Ishikawa (cell line): ENCODE data around the gene MACF1.

Experiments used
- CEBPB ChIP-seq: IDR thresholded peaks from 2 replicates; pipeline ENCODE4 v1.6.1; 2012
- CREB1 ChIP-seq: IDR thresholded peaks from 2 replicates; pipeline ENCODE4 v1.6.1; 2012; ENCODE audit warnings: low read depth
- EGR1 ChIP-seq: IDR thresholded peaks from 2 replicates; pipeline ENCODE4 v1.6.1; 2012
- EP300 ChIP-seq: IDR thresholded peaks from 2 replicates; pipeline ENCODE4 v1.6.1; 2012; ENCODE audit warnings: borderline replicate concordance
- FOXM1 ChIP-seq: IDR thresholded peaks from 2 replicates; pipeline ENCODE4 v1.6.1; 2012; ENCODE audit warnings: low read depth, borderline replicate concordance
- NFIC ChIP-seq: IDR thresholded peaks from 2 replicates; pipeline ENCODE4 v1.6.1; 2012
- RAD21 ChIP-seq: IDR thresholded peaks from 2 replicates; pipeline ENCODE4 v1.6.1; 2012; ENCODE audit warnings: low read depth
- TAF1 ChIP-seq: IDR thresholded peaks from 2 replicates; pipeline ENCODE4 v1.6.1; 2012; ENCODE audit warnings: low read depth, mild to moderate bottlenecking
- TCF12 ChIP-seq: IDR thresholded peaks from 2 replicates; pipeline ENCODE4 v1.6.1; 2012; ENCODE audit warnings: low read depth
- TEAD4 ChIP-seq: IDR thresholded peaks from 2 replicates; pipeline ENCODE4 v1.6.1; 2012
- YY1 ChIP-seq: IDR thresholded peaks from 2 replicates; pipeline ENCODE4 v1.6.1; 2012; ENCODE audit warnings: low read depth
- ZBTB7A ChIP-seq: IDR thresholded peaks from 2 replicates; pipeline ENCODE4 v1.6.1; 2012; ENCODE audit warnings: low read depth
- TF ChIP-seq, protein P1 (sequence below): IDR thresholded peaks from 2 replicates; pipeline ENCODE4 v1.6.1; 2012
- TF ChIP-seq, protein P2 (sequence below): IDR thresholded peaks from 2 replicates; pipeline ENCODE4 v1.6.1; 2012; ENCODE audit warnings: low read depth, mild to moderate bottlenecking
- TF ChIP-seq, protein P3 (sequence below): IDR thresholded peaks from 2 replicates; pipeline ENCODE4 v1.6.1; 2012

MACF1 gene

DNA sequence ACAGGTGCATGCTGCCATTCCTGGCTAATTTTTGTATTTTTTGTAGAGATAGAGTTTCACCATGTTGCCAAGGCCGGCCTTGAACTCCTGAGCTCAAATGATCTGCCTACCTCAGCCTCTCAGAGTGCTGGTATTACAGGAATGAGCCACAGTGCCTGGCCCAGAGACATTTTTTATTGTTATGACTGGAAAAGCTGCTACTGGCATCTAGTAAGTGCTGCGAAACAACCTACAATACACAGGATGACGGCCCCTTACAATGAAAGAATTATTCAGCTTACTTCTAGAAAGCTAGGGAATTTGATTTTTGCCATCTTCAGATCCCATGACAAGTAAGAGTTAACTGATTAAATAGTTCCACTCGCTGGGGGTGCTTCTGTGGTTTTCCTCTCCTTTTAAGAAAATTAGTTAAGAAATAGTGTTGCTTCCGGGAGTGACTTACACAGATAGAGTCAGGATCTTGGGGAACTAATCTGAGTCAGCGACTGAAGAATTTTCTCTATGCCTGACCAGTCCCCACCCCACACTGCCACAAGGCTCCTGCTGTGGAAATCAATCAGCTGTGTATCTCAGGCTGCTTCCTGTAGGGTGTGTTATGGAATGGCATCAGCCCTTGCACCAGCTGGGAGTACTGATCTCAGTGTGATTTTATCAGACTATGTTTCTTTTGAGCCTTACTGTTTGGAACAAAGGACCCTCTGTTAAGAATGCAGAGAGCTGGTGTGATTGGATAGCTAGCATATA, 194.0 kb downstream of the MACF1 start:
- TF ChIP-seq, protein P1, sequence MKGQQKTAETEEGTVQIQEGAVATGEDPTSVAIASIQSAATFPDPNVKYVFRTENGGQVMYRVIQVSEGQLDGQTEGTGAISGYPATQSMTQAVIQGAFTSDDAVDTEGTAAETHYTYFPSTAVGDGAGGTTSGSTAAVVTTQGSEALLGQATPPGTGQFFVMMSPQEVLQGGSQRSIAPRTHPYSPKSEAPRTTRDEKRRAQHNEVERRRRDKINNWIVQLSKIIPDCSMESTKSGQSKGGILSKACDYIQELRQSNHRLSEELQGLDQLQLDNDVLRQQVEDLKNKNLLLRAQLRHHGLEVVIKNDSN, result no peak
- TF ChIP-seq NFIC, result peak; percentile 95
- TF ChIP-seq EGR1, result no peak
- TF ChIP-seq CEBPB, result peak; percentile 91
- TF ChIP-seq, protein P2, sequence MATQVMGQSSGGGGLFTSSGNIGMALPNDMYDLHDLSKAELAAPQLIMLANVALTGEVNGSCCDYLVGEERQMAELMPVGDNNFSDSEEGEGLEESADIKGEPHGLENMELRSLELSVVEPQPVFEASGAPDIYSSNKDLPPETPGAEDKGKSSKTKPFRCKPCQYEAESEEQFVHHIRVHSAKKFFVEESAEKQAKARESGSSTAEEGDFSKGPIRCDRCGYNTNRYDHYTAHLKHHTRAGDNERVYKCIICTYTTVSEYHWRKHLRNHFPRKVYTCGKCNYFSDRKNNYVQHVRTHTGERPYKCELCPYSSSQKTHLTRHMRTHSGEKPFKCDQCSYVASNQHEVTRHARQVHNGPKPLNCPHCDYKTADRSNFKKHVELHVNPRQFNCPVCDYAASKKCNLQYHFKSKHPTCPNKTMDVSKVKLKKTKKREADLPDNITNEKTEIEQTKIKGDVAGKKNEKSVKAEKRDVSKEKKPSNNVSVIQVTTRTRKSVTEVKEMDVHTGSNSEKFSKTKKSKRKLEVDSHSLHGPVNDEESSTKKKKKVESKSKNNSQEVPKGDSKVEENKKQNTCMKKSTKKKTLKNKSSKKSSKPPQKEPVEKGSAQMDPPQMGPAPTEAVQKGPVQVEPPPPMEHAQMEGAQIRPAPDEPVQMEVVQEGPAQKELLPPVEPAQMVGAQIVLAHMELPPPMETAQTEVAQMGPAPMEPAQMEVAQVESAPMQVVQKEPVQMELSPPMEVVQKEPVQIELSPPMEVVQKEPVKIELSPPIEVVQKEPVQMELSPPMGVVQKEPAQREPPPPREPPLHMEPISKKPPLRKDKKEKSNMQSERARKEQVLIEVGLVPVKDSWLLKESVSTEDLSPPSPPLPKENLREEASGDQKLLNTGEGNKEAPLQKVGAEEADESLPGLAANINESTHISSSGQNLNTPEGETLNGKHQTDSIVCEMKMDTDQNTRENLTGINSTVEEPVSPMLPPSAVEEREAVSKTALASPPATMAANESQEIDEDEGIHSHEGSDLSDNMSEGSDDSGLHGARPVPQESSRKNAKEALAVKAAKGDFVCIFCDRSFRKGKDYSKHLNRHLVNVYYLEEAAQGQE, result no peak
- TF ChIP-seq TAF1, result no peak
- peak; percentile 98 for TF ChIP-seq TEAD4
- 0 out of 2 replicates have a peak, but pooled peaks have one; percentile 38 for TF ChIP-seq CREB1
- no peak for TF ChIP-seq ZBTB7A
- peak; percentile 99 for TF ChIP-seq TCF12
- TF ChIP-seq FOXM1, result peak; percentile 98
- peak; percentile 44 for TF ChIP-seq RAD21
- TF ChIP-seq EP300, result peak; percentile 99
- TF ChIP-seq YY1, result peak; percentile 68; the same call in 1 of the 2 replicates
- TF ChIP-seq, protein P3, sequence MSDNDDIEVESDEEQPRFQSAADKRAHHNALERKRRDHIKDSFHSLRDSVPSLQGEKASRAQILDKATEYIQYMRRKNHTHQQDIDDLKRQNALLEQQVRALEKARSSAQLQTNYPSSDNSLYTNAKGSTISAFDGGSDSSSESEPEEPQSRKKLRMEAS, result peak; percentile 82

DNA sequence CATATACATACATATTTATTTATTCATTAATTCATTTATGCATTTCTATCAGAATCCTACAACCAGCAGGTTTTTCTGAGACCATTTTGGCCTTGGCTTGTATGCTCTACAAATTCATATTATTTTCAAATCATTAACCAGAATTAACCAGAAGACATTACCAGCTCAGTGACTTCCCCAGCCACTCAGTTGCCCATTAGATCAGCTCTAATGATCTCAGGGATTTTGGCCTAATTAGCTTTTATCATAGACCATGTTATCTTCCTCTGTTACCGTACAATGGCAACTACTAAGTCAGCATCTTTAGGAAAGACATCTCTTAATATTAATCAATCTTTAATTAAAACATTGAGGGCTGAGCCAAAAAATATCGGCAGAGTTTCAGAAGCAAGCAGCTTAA, 196.6 kb downstream of the MACF1 start:
- TF ChIP-seq, protein P3, result no peak
- TF ChIP-seq EGR1 (no peak), RAD21 (no peak), CREB1 (no peak), TEAD4 (no peak), NFIC (no peak), FOXM1 (no peak), EP300 (no peak), TCF12 (no peak), ZBTB7A (no peak), CEBPB (no peak), TAF1 (no peak), YY1 (no peak)
- TF ChIP-seq, protein P1, result no peak
- TF ChIP-seq, protein P2, result no peak

DNA sequence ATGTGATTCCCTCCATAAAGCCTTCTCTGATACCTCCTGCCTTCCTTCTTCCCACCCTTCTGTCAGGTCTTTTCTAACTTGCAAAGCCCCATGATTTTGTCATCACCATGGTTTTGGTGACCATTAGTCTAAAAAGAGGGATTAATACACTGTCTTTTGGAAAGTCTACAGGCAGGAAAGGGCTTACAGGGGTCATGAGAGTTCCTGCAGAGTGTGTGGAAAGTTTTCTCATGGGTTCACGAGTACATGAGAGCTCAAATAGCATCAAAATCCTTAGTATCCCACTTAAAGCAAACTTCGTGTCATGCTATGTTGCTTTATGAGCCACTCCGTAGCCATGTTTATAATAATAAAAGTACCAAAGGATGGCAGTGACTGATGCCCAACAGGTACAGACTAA, 200.4 kb downstream of the MACF1 start:
- TF ChIP-seq NFIC, result no peak
- no peak for TF ChIP-seq CREB1
- TF ChIP-seq FOXM1, result no peak
- TF ChIP-seq EGR1, result no peak
- no peak for TF ChIP-seq ZBTB7A
- no peak for TF ChIP-seq YY1
- TF ChIP-seq, protein P2, result no peak
- TF ChIP-seq TCF12, result no peak
- TF ChIP-seq TAF1, result no peak
- TF ChIP-seq, protein P1, result no peak
- TF ChIP-seq, protein P3, result no peak
- no peak for TF ChIP-seq EP300
- TF ChIP-seq TEAD4, result no peak
- TF ChIP-seq RAD21, result no peak
- TF ChIP-seq CEBPB, result no peak
